CD1c-positive myeloid dendritic cell (primary cell): Measurements from ENCODE around the gene FIGLA.

Experiments used
- DNase-seq: peaks from one replicate; pipeline ENCODE4 v3.0.0-alpha.2; 2016; ENCODE audit errors: extremely low spot score

Gene FIGLA

DNA sequence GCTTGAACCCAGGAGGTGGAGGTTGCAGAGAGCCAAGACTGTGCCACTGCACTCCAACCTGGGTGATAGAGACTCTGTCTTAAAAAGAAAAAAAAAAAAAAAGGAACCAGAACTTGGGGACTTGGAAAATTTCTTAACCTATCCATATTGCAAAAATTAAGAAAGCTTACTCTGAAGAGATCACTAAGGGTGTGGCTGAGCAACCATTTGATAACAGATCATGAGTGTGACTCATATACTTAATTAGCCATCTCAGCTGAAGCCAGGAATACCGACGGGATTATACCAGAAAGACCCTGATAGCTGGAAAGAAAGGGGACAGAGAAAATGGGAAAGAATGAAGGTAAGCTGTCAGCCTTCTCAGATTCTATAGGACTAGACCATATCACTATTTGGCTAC lies 15.3 kb downstream of the FIGLA start:
- no peak for DNase-seq

DNA sequence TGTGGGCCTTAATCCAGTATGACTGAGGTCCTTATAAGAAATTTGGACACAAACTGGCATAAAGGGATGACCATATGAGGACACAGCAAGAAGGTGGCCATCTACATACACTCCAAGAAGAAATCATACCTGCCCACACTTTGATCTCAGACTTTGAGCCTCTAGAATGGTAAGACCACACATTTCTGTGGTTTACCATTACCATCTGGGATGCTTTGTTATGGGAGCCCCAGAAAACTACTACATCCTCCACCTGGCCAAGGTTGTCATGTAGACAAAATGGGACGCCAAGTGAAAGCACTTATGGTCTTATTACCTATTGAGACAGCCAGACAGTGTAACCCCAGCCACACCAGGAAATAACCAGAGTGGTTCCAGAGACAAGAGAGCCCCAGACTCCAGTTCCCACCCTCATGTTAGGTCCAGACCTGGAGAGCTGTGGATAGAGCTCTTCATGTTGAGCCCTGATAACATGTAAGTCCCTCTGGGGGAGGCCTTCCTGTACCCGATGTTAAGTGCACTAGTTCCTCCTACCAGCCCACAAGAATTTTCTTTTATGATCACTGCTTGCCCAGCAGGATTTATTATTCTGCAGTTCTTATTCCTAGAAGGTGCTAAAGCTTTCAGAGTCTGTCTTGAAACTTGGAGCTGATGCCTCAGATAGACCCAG lies 17.8 kb downstream of the FIGLA start:
- DNase-seq, result no peak

DNA sequence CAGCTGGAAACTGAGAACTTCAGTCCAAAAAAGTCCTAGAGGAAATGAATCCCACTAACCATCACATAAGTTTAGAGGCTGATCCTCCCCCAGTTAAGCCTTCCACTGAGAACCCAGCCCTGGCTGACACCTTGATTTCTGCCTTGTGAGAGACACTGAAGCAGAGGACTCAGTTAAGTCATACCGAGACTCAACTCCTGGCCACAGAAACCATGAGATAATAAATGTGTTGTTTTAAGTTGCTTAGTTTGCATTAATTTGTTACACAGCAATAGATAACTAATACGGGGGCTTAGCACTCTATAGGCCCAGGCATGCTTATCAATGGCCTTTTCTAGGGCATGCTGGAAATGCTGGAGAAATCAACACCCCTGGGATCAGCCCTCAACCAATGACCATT lies 19.0 kb downstream of the FIGLA start:
- DNase-seq, result no peak

DNA sequence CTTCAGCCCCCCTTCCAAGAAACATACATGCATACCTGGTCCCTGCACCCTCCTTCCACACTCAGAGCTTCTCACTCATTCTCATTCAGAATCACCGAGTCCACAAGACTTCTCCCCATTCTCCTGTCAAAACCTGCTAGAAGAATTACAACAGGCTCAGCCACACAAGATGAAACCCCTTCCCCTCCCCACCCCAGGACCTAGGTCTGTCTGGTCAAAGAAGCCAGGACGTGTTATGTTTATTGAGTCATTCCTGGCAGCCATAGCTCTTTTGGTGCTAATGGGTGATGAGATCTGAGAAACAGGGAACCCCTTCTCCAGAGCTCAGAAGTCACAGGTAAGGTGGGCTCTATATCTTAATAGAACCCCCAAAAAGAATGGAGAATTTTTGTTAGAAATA lies 21.0 kb downstream of the FIGLA start:
- no peak for DNase-seq

DNA sequence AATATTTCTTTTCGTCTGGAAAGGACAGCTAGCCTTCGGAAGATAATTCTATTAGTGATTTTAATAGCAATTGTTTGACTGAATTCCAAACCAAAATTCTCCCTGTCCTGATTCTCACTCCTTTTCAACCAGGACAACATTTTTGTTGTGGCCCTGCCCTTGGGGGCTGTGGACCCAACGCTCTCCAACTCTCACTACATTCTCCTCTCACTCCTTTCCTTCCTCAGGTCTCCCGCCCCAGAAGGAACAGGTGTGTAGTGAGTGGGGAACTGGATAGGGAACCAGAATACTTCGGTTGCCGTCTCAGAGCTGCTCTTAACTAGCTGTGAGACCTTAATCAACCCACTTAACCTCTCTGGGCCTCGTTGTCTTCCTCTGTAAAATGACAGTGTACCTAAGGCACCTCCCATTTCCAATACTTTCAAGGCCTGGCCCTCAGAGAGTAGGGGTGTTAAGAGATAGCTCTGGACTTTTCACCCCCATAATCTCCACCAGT lies 21.8 kb downstream of the FIGLA start:
- DNase-seq, result no peak

DNA sequence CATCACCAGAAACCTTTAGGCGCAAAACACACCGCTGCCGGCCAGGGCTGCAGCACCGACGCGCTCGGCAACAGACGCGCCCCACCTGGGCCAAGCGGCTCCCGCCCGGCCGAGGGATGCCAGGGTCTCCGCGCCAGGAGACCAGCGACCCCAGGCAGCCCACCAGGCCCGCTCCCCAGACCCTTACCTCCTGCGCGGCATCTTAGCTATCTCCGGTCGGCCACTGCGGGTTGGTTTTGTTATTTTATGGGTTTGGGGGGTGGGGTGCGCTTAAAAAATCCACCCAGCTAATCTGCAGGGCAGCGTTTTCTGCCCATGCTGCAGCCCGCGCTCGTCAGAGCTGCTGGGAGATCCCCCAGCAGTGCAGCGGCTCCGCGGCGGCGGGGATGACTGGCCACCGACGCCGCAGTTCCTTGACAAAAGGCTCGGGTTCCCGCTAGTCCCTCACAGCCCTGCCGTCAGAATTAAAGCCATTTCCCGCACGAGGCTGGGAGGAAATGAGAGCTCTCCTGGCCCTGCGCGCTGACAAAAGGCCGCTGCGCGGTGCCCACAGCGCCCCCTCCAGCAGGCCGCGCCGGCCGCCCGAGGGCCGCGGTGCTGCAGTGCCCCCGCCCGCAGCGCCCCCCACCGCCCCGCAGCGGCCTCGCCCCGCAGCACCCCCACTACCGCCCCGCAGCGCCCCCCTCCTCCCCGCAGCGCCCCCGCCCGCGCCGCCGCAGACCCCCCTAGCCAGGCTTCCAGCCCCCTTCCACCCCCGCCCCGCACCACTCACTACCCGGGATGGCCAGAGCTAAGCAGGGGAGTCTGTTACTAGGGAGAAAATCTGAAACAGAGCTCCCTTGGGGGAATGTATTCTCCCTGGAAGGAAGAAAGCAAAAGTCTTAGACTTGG lies 22.5 kb downstream of the FIGLA start, which contains the start of gene ADD2:
Gene ADD2, minus strand, starts transcription at position 502 of the 891 bp plus-strand sequence. CDS start 61,792 bp downstream, outside the sequence.
- DNase-seq, result peak; percentile 74

DNA sequence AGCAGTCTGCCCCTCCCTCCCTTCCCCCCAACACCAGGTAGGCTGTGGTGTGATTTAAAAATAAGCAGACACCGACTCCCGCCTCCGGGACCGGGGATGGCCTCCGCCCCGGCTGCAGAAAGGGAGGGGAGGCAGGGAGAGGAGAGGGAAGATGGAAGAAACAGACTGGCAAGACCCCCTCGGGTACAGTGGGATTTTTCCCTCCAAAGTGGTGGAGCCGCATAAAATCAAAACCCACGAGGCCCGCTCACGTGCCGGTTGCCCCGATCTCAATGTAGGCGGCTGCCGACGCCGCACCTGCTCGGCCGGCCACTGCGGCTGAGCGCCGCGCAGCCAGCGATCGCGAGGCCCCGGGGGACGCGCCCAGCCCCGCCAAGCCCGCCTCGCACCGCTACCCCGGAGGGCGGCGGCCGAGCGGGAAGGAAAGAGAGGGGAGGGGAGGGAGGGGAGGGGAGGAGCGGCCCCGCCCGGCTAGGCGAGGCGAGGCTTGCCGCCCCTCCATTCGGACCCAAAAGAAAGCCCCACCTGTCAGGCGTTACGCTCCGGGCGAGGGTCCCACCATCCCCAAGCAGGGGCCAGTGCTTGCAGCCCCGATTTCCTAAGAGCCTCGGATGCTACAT lies 23.3 kb downstream of the FIGLA start:
- DNase-seq, result no peak

DNA sequence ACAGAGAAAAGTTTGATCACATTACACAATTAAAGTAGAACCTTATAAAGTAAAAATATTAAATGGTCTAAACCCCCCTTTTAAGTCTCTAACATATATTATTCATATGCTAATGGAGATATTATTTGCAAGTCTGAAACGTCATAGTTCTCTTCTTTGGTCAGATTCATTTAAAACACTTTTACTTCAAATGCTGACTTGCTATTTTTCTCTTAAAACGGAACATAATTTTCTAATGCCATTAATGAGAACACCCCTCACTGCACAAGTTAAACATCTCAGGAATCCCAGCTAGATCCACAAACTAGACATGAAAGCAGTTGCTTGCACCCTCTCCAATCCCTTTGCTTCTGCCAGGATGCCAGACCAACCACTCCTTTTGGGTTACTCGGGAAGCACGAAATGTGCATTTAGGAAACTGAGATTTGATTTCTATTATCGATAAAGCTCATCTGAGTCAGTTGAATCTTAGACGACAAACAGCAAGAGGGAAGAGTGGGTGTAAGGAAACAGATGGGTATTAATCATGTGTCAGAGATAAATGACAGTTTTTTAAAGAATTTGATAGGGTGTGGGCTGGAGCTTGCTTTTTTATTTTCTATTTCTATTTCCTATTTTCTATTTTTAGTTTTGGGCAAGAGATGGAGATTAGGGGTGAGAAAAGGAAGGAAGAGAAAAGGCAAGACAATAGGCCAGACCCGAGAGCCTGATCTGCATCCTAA lies 23.9 kb downstream of the FIGLA start:
- DNase-seq, result no peak

DNA sequence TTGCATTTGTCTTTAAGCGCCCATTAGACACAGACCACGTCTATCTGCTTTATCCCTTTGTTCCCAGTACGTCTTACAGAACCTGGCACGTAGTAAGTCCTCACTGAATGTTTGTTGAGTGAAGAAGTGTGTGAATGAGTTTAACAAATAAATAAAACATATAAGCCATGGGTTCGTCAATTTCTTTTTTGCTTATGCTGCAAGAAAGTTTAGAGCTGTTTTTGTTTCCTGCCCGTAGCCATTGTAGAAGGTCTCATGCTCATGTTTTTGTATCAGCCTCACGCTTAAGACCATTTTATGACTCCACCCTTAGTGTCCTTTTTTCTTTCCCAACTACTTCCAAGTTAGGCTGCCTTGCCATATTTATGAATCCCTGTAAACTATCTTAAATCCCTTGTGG lies 24.9 kb downstream of the FIGLA start:
- no peak for DNase-seq

DNA sequence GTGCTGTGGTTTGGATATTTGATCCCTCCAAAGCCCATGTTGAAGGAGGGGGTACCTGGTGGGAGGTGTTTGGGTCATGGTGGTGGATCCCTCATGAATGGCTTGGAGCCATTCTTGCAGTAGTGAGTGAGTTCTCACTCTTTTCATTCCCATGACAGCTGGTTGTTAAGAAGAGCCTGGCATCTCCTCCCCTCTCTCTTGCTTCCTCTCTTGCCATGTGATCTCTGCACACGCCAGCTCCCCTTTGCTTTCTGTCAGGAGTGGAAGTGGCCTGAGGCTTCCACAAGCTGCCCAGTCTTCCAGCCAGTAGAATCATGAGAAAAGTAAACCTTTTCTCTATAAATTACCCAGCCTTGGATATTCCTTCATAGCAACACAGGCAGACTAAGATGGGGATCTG lies 31.0 kb downstream of the FIGLA start:
- DNase-seq, result no peak

DNA sequence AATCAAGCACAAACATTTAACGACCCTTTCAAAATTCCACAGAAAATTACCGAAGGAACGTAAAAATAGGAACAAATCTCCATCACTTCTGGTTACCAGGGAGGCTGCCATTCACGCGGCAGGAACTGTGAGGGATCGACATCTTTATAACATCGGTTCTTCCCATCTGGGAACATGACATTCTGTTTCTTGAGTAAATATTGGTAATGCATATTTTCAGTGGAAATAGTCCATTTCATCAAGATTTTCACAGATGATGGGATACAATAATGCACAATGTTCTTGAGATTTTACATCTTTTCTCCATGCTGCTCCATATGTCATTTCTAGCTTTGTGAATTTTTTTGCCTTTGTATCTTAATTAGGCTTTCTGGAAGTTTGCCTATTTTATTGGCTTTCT lies 32.5 kb downstream of the FIGLA start:
- DNase-seq, result no peak

DNA sequence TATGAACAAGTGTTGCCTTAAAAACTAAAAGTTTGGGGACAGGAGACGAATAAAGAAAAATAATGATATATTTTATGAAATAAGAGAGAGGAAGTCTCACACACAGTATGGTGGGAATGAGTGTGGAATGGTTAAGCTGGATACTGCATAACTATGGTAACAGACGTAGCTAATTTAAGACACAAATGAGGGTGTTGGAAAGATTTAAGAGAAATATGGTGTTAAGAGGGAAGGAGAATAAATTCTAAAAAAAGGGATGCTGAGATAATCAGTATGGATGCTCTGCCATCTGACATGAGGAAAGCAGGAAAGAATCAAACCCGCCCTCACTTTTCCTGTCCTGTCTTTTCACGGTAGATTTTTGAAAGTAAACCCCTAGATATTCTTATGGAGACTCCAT lies 33.1 kb downstream of the FIGLA start:
- DNase-seq, result no peak

DNA sequence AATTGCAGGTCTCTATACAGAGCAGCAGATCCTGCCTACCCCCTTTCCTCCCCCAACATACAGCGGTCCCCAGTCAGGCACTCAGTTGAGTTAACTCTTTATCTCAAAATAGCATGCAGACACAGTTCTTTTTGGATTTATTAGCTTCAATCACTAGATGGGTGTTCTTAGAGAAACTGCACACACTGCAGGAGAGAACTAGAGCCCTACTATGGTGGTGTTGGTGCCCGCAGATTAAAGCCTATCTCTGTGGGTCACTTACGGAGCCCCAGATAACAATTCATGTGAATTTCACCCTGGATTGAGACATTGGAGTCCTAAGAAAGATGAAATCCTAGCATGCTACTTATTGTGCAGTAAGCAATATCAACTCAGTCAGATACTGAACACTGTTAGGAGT lies 34.3 kb downstream of the FIGLA start:
- DNase-seq, result no peak

DNA sequence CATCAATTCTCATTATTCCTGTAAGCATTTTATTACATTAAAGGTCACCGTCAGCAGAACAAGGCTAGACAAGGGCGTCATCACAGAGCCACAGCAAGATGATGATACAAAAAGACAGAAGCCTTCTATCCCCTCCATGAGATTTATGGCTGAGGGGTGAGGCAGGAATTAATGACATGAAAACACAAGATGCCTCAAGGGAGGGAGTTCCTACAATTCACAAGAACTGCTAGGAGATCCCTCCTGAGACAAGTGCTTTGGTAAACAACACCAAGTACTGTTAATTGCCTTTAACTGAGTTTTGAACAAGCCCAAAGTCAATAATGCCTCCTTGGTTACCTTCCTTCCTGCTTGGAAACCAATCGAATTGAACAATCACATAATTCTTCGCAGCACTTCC lies 36.5 kb downstream of the FIGLA start:
- DNase-seq, result no peak

DNA sequence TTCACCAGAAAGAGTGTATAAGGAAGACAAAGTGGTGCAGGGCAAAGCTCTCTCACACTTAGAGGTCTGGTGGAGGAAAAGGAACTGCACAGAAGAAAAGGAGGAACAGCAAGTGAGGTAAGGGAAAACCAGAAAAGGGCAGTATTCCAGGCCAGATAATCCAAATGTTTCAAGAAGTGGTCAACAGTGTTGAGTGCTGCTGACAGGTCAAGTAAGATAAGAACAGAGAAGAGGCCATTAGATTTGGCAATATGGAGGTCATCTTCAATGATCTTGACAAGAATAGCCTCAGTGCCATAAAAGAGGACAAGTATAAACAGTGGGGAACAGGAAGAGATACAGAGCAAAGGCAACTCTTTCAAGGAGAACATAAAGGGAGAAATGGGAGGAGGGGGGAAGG lies 37.4 kb downstream of the FIGLA start:
- DNase-seq, result no peak

DNA sequence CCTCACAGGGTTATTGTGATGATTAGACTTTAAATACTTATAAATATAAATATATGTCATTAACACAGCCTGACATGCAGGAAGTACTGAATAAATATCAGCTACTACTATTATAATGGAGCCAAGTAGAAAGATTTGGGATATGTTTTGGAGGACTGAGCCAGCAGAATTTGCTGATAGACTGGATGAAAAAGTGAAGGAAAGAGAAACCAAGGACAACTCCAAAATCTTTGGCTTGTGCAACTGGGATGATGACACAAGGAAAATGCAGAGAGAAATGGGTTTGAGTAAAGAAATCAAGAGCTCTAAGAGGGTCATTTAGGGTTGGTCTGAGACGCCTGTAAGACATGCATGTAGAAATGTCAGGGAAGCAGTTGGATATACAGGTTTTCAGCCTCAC lies 38.0 kb downstream of the FIGLA start:
- no peak for DNase-seq

DNA sequence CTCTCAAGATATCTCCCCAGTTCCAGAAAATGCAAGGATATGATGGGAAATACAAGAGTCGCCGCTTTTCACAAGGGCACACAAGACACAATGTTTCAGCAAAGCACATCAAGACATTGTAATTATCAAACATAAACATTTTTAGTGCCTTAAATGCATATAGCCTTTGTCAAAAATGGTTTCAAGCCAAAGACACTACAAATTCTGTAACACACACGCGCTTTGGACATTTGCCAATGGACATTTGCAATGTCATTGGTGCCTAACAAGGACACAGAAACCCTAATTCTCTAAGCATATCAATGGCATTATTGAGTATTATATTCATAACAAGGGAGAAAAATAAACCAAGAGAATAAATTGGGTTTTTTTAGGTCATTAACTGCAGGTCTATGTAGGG lies 38.6 kb downstream of the FIGLA start:
- no peak for DNase-seq

DNA sequence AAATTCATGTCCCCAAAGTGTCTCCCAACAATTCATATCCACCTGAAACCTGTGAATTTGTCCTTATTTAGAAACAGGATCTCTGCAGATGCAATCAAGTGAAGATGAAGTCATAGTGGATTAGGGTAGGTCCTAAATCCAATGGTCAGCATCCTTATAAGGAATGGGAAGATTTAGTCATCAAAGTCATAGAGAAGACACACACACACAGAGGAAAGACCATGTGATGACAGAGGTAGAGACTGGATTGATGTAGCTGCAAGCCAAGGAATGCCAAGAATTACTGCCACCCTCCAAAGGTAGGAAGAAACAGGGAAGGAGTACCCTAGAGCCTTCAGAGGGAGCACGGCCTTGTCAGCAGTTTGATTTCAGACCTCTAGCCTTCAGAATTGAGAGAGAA lies 40.1 kb downstream of the FIGLA start:
- no peak for DNase-seq

DNA sequence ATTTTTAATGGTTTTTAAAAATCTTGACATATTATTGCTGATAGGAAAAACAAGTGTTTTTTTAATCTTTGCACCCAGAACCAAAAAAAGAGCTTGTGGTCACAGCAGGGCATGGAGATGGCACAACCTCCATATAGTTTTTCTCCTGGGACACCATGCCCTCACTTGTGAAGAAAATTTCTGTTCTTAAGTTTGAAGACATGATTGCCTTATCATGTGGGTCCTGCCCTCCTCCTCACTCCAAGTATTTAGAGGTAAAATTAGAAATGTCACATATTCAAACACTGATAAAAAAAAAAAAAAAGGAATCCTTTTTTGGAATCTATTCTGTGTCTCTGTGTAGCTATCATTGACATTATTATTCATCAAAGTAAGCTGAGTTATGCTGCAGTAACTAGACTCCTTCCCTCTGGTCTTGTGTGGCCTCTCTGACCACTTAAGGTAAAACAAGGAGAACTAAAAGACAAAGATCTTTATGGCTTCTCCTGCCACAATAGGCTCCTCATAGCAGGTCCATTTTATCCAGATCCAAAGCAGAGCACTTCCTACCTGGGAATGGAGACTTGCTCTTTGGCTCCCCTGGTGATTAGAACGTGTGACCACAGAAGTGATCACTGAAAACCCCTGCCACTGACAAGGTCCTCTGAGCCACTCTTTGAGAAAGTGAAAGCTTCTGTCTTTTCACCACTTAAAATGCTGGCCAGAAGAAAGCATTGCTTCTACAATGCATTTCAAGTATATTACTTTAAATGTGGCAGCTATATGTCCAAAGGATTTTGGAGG lies 42.2 kb downstream of the FIGLA start:
- no peak for DNase-seq

DNA sequence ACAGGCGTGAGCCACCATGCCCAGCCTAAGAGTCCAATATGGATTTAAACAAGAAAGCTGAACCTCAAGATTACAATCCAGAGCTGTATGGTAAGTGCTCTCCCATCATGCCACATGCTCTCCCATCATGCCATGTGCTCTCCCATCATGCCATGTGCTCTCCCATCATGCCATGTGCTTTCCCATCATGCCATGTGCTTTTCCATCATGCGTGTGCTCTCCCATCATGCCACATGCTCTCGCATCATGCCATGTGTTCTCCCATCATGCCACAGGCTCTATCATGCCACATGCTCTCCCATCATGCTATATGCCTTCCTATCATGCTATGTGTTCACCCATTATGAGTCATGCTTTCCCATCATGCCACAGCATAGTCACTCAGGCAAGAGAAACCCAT lies 43.2 kb downstream of the FIGLA start:
- DNase-seq, result no peak
